ENCODE measurements around the gene GGCT.

The GGCT gene

DNA sequence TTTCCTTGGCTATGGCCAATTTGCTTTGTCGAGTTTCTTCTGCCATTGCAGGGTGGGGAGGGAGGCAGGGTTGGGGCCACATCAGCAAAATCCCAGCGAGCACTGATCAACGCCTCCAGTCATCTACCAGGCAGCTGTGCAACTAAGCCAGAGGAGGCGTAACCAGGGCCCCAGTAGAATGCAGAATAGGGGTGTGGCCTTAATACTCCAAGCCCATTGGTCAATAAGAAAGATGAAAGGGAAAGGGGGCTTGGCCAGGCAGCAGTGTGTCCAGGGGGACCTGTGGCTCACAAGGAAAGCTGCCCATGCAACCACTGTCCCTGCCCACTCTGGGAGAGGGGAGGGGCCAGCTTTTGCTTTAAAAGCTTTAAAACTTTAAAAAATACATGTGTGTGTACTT lies 21.5 kb upstream of the GGCT start:
- Histone ChIP-seq H3K27ac (no peak overlapping the region), H3K4me3 (no peak overlapping the region)
- TF ChIP-seq, protein P1, sequence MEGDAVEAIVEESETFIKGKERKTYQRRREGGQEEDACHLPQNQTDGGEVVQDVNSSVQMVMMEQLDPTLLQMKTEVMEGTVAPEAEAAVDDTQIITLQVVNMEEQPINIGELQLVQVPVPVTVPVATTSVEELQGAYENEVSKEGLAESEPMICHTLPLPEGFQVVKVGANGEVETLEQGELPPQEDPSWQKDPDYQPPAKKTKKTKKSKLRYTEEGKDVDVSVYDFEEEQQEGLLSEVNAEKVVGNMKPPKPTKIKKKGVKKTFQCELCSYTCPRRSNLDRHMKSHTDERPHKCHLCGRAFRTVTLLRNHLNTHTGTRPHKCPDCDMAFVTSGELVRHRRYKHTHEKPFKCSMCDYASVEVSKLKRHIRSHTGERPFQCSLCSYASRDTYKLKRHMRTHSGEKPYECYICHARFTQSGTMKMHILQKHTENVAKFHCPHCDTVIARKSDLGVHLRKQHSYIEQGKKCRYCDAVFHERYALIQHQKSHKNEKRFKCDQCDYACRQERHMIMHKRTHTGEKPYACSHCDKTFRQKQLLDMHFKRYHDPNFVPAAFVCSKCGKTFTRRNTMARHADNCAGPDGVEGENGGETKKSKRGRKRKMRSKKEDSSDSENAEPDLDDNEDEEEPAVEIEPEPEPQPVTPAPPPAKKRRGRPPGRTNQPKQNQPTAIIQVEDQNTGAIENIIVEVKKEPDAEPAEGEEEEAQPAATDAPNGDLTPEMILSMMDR (IDR thresholded peaks at IDR 0.05) = no peak
- no peak for DNase-seq (ENCODE audit: low spot score)

DNA sequence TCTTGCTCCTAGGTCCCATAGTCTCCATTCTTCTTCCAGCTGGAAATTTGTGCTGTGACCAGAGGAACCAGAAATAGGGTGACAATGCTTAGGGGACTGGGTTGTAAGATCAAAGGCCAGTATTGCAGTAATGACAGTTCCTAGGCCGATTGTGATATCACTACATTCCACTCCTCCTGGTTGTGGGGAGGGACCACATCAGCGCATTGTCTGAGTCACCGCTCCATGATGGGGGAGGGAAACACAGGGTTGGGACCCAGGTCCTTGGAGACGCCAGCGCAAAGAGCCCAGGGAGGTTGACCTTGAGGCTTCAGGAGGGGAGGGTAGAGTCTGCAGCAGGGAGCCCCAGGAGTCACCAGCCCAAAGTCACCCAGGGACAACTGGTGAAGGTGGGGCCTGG lies 20.8 kb upstream of the GGCT start:
- TF ChIP-seq, protein P1 (IDR thresholded peaks at IDR 0.05) = no peak
- Histone ChIP-seq H3K27ac (no peak overlapping the region), H3K4me3 (no peak overlapping the region)
- no peak for DNase-seq (ENCODE audit: low spot score)

DNA sequence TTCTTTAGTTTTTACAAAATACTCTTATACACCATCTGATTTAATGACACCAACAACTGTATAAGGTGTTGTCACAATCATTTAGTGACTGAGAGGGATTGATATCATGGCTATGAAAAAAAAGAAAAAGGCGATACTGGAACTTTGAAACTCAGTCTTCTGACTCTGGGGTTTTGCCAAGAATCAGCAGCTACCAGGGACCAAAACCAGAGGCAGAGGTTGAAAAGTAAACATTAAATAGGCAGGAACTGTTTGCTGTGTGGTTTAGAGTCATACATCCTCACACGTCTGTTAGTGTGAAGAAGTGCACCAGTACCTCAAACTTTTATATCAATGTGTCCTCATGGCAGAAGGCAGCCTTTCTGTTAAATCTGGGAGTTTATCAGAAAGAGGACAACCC lies 19.9 kb upstream of the GGCT start:
- no peak overlapping the region for H3K4me3 ChIP-seq
- no peak for DNase-seq (ENCODE audit: low spot score)
- H3K27ac ChIP-seq = no peak overlapping the region
- TF ChIP-seq, protein P1 (IDR thresholded peaks at IDR 0.05) = no peak

DNA sequence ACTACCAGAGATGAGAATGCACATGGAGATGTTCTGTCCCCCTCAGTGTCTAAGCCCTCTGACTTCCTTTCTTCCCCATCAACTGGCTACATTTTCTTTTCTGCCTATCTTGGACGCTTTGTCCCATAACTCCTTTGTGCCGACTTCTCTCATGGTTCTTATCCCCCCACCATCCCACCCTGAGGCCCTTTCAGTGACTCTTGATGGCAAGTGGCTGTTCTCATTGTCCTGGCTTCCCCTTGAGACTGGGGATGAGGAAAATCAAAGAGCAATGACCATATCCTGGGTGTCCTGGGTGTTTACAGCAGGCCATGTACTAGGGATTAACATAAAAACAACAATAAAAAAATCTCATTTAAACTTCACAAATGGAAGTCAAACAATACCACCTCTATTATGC lies 18.8 kb upstream of the GGCT start:
- H3K27ac ChIP-seq = no peak overlapping the region
- TF ChIP-seq, protein P1 (IDR thresholded peaks at IDR 0.05) = no peak
- H3K4me3 ChIP-seq = no peak overlapping the region
- no peak for DNase-seq (ENCODE audit: low spot score)

DNA sequence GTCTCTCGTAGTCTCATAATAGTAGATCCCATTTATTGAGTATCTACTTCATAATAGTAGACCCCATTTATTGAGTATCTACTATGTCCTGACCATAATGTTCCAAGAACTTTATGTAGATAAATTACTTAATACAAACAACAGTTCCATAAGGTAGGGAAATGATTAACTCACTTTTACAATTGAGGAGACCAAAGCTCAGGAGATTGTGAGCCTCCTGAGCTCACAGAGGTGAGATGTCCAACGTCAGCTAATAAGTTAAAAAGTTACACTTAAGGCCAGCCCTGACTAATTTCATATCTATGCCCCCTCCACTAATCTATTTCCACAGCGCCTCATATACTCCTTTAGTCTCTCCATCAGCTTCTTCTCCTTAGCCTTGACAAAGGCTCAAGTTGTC lies 17.5 kb upstream of the GGCT start:
- TF ChIP-seq, protein P1 (IDR thresholded peaks at IDR 0.05) = no peak
- peak overlapping the region in 1 of 2 donors; percentile 12 for H3K27ac ChIP-seq
- DNase-seq (ENCODE audit: low spot score) = no peak
- no peak overlapping the region for H3K4me3 ChIP-seq

DNA sequence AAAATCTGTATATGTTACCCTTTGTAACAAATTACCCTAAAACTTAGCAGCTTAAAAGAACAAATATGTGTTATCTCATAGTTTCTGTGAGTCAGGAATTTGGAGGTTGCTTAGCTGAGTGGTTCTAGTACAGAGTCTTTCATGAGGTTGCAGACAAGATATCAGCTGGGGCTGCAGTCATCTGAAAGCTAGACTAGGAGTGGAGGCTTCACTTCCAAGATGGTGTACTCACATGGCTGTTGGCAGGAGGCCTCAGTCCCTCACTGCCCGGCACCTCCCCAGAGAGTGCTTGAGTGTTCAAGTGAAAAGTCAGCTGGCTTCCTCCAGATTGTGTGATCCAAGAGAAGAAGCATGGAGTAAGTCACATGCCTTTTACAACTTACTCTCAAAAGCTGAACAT lies 16.9 kb upstream of the GGCT start:
- DNase-seq (ENCODE audit: low spot score) = no peak
- TF ChIP-seq, protein P1 (IDR thresholded peaks at IDR 0.05) = no peak
- peak overlapping the region in 1 of 2 donors; percentile 12 for H3K27ac ChIP-seq
- no peak overlapping the region for H3K4me3 ChIP-seq

DNA sequence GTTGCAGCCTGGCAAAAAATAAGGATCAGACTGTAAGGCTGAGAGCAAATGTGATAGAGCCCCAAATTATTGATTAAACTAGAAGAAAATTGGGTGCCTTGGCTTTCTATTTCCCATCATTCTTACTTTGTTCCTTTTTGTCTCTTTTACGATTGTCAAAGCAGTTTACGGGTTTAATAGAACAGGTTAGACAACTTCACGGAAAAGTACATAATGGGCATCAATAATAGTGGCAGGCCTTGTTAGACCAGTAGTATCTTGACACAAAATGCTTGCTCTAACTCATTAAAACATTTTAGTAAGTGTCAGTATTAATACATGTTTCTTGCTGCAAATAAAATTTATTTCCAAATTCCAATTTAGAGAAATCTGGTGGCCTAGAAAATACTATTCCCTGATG lies 14.5 kb upstream of the GGCT start:
- Histone ChIP-seq H3K27ac (no peak overlapping the region), H3K4me3 (no peak overlapping the region)
- TF ChIP-seq, protein P1 (IDR thresholded peaks at IDR 0.05) = no peak
- DNase-seq (ENCODE audit: low spot score) = no peak
